ENCODE measurements around the gene SAFB. TPM values are rescaled to one million over a fixed set of nuclear protein-coding genes. Genes with fewer than 3 reads are reported as not detected.
"Not testable (repeated sequence)": the region's sequence is repeated elsewhere in the genome, so short reads cannot be mapped to it uniquely, and the experiment has no call there.

Gene SAFB
- polyA plus RNA-seq, 1 experiment = 34.0 TPM

DNA sequence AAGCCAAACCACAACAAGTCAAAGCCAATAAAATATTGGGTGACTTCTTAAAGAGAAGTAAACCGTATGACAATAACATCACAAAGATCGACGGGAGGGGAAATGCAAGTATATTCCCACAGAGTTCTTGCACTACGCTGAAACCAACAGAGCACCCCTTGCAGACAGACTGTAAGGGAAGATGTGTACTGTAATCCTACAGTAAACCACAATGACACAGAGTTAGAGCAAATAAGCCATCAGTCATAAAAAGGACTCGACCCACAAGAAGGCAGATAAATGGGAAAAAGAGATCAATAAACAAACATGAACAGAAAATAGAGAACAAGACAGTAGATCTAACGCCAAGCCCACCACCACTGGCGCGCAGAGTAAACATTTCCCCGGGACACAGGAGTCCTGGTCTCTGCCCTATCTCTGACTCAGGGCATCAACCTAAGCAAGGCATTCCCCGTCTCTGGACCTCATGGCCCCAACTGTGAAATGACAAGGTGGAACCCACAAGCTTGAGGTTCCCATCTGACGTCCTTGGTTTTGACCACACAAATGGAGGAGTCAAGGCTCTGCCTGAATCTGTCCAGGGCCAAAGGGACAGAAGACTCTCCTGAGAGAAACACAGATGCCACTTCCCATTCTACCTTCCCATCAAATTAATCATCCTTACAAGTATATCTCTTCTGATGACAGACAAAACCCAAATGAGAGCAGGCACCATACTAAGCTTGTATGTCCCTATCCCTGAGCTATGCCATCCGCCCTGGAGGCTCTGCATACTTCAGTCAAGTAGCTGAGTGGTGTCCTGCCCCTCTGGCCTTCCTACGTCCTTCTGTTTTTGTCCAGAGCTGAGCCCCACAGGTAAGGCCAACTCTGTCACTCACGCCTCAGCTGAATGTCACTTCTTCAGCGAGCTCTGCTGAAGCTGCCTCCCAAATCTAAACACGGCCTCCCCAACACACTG is 15.3 kb upstream of the SAFB start:
- TF ChIP-seq, protein P1, sequence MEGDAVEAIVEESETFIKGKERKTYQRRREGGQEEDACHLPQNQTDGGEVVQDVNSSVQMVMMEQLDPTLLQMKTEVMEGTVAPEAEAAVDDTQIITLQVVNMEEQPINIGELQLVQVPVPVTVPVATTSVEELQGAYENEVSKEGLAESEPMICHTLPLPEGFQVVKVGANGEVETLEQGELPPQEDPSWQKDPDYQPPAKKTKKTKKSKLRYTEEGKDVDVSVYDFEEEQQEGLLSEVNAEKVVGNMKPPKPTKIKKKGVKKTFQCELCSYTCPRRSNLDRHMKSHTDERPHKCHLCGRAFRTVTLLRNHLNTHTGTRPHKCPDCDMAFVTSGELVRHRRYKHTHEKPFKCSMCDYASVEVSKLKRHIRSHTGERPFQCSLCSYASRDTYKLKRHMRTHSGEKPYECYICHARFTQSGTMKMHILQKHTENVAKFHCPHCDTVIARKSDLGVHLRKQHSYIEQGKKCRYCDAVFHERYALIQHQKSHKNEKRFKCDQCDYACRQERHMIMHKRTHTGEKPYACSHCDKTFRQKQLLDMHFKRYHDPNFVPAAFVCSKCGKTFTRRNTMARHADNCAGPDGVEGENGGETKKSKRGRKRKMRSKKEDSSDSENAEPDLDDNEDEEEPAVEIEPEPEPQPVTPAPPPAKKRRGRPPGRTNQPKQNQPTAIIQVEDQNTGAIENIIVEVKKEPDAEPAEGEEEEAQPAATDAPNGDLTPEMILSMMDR (IDR thresholded peaks at IDR 0.05; ENCODE audit: low read depth, low read length) = no peak
- CTCF ChIA-PET = no interaction called here
- Histone ChIP-seq H3K9me3 (ENCODE audit: control insufficient read depth, insufficient read depth, low read length) (no peaks in the 10 kb centered on the region), H3K27me3 (ENCODE audit: control insufficient read depth, insufficient read depth, low read length) (no peaks in the 10 kb centered on the region), H3K4me3 (ENCODE audit: low read depth, low read length) (no peak overlapping the region), H3K27ac (ENCODE audit: low read depth, low read length) (no peak overlapping the region)
- POLR2A ChIA-PET = interaction anchor here (0.6 kb wide), 1 partner anchor 639 kb away, joined by 3 read pairs; the partner anchor contains the start of gene KDM4B
- no peak for DNase-seq (ENCODE audit: low read depth, low spot score)

DNA sequence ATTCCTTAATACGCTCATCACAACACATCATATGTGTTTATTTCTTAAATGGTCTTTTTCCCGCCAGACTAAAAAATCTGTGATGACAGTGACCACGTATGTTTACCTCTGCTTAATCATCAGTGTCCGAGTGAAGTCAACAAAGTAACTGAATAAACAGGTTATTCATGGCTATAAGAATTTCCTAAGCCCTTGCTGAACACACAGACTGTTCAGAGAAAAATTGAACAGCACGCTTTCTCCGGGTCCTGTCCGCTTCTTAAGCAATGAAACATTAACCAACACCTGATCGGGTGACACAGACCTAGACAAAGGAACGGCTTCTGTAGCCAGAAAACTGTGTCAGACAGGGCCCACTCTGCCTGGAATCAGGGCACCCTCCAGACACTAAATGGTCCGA is 14.6 kb upstream of the SAFB start:
- no peaks in the 10 kb centered on the region for H3K9me3 ChIP-seq (ENCODE audit: control insufficient read depth, insufficient read depth, low read length)
- DNase-seq (ENCODE audit: low read depth, low spot score) = no peak
- H3K4me3 ChIP-seq (ENCODE audit: low read depth, low read length) = no peak overlapping the region
- no peak overlapping the region for H3K27ac ChIP-seq (ENCODE audit: low read depth, low read length)
- no peaks in the 10 kb centered on the region for H3K27me3 ChIP-seq (ENCODE audit: control insufficient read depth, insufficient read depth, low read length)
- TF ChIP-seq, protein P1 (IDR thresholded peaks at IDR 0.05; ENCODE audit: low read depth, low read length) = no peak
- POLR2A ChIA-PET = interaction anchor here (0.6 kb wide), 1 partner anchor 640 kb away, joined by 3 read pairs; the partner anchor contains the start of gene KDM4B
- CTCF ChIA-PET = no interaction called here

DNA sequence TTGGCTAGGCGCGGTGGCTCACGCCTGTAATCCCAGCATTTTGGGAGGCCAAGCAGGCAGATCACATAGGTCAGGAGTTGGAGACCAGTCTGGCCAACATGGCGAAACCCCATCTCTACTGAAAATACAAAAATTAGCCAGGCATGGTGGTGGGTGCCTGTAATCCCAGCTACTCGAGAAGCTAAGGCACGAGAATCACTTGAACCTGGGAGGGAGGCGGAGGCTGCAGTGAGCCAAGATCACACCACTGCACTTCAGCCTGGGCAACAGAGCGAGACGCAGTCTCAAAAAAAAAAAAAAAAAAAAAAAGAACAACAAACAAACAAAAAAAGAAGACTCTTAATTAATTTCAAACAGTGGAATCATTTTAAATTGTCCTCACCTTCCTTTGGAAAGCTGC is 14.1 kb upstream of the SAFB start:
- DNase-seq (ENCODE audit: low read depth, low spot score); CTCF ChIA-PET; H3K4me3 ChIP-seq (ENCODE audit: low read depth, low read length); H3K27ac ChIP-seq (ENCODE audit: low read depth, low read length); POLR2A ChIA-PET; H3K9me3 ChIP-seq (ENCODE audit: control insufficient read depth, insufficient read depth, low read length); H3K27me3 ChIP-seq (ENCODE audit: control insufficient read depth, insufficient read depth, low read length): not testable (repeated sequence)

DNA sequence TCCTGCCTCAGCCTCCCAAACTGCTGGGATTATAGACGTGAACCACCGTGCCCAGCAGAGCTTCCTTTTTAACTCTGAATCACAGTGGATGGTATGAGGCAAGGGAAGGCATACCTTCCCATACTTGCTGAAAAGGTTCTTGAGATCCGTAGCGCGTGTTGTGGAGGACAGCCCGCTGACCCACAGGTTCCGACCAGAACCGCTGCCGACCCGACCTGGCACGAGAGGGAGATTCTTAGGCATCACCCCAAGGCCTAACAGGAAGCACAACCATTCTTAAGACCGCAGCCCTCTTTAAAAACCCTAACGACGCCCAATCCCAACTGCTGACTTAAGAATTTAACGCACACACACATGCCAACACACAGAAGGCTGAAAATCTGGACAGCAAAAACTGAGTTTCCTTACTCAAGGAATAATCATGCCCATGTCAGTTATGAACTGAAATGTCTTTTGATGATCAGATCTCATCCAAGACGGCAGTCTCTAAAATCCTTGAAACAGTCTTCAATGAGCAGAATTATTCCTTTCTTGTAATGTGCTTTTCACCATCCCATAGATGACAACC is 12.9 kb upstream of the SAFB start:
- no peak for DNase-seq (ENCODE audit: low read depth, low spot score)
- Histone ChIP-seq H3K4me3 (ENCODE audit: low read depth, low read length) (no peak overlapping the region), H3K27me3 (ENCODE audit: control insufficient read depth, insufficient read depth, low read length) (no peaks in the 10 kb centered on the region), H3K9me3 (ENCODE audit: control insufficient read depth, insufficient read depth, low read length) (no peaks in the 10 kb centered on the region), H3K27ac (ENCODE audit: low read depth, low read length) (no peak overlapping the region)
- ChIA-PET POLR2A (no interaction called here), CTCF (no interaction called here)
- TF ChIP-seq, protein P1 (IDR thresholded peaks at IDR 0.05; ENCODE audit: low read depth, low read length) = no peak

DNA sequence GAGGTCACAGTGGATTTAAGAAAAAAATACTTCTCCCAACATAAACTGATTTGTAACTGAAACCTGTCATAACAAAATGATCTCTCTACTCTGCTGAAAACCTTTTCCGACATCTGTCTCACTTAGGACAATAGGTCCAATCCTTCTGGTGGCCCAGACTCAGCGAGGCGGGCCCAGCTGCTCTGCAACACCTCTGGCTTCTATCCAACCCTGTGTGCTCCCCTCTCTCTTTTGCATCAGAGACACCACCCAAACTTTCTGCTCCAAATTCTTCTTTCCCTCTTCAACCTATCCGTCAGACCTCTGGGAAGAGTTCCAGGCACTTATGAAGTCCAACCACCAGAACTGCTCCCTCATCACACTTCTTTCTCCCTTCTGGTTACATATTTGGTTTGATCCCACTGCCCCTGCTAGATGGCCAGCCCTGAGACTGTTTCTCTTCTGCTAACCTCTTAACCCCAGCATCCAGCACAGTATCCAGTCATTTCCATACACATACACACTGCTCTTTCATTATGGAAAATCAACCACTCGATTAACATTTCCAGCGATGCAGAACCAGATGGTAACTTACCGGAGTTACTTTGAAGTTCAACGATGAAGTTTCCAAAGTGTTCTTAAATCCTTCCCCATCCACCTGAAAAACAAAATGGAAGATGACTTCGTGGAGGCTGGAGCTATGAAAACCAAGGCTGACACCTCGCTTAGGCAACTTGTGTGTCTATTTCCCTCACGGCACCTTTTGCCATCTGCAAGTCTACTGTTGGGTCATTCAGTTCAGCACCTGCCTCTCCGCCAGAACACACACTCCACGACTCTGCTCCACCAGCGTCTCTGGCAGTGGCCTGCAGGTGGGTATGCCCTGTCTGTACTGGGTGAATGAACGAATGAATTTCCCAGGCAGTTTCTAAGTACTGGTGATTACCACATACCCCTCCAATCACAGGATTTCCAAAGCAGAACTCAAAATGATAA is 9.7 kb upstream of the SAFB start:
- Histone ChIP-seq H3K4me3 (ENCODE audit: low read depth, low read length) (no peak overlapping the region), H3K27ac (ENCODE audit: low read depth, low read length) (no peak overlapping the region), H3K27me3 (ENCODE audit: control insufficient read depth, insufficient read depth, low read length) (no peaks in the 10 kb centered on the region), H3K9me3 (ENCODE audit: control insufficient read depth, insufficient read depth, low read length) (no peaks in the 10 kb centered on the region)
- DNase-seq (ENCODE audit: low read depth, low spot score) = no peak
- TF ChIP-seq, protein P1 (IDR thresholded peaks at IDR 0.05; ENCODE audit: low read depth, low read length) = no peak
- CTCF ChIA-PET = interaction anchor here (0.6 kb wide), 1 partner anchor 415 kb away, joined by 3 read pairs; no protein-coding TSS in a partner anchor
- POLR2A ChIA-PET = no interaction called here

All from AG04450 (cell line).